HG03159 (cell line): ENCODE data around the gene ARAF.
A peak's percentile ranks its signal among the peaks of the same experiment; 100 is the strongest.

Experiments used
- ATAC-seq: cut with Tn5 transposase; IDR thresholded peaks from one replicate; pipeline ENCODE4 v1.9.1; 2021; ENCODE audit warnings: mild to moderate bottlenecking, moderate library complexity; ENCODE audit not compliant: unreplicated experiment

ARAF gene

GRCh38 chrX:47563801-47564315 is 2.9 kb downstream of the ARAF start:
- ATAC-seq = no peak

DNA sequence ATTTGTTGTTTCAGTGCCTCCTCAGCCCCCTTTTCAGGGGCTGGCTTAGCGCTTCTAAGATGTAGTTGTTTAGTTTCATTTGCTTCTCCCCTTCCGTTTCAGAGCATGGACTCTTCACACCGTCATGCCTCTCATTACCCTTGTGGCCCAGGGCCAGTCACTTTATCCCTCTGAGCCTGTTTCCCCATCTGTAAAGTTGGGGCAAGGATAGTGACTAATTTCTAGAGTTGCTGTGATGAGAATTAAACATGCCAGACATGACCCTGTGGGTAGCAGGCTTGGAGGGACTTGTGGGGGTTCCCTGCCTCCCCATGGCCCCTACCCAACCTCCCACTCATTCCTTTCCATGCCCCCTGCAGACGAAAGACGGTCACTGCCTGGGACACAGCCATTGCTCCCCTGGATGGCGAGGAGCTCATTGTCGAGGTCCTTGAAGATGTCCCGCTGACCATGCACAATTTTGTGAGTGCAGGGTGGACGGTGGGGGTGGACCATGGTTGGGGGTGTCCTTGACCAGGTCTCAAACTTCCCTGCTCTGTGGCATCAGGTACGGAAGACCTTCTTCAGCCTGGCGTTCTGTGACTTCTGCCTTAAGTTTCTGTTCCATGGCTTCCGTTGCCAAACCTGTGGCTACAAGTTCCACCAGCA is 3.6 kb downstream of the ARAF start:
- no peak for ATAC-seq

DNA sequence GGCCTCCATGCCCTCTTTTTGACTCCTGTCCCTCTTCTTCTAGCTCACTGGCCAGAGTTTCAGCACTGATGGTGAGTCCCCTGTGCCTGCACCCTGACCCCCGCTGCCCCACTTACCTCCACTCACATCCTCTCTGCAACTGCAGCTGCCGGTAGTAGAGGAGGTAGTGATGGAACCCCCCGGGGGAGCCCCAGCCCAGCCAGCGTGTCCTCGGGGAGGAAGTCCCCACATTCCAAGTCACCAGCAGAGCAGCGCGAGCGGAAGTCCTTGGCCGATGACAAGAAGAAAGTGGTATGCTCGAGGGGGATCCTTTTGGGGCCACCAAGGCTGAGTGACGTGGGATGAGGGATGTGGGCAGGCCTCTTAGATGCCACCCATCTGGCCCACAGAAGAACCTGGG is 5.8 kb downstream of the ARAF start:
- no peak for ATAC-seq

DNA sequence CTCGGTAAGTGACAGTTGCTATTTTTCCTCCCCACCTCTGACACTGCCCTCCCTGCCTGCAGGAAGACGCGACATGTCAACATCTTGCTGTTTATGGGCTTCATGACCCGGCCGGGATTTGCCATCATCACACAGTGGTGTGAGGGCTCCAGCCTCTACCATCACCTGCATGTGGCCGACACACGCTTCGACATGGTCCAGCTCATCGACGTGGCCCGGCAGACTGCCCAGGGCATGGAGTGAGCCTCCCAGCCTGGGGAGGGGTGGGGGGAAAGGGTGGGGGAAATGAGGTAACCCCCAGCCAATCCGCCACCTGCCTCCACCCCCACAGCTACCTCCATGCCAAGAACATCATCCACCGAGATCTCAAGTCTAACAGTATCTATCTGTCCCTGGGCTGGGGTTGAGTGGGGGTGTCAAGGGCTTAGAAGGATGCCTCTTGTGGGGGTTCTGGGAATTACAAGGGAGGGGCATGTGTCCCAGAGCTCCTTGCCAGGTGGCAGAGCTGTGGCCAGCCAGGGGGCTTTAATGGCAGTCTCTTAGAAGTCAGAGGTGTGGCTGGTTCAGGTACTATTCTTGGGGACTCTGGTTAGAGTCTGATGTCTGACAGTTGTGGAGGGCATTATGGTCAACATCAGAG is 7.8 kb downstream of the ARAF start:
- no peak for ATAC-seq

- no peak for ATAC-seq
These were observed 9.8 kb downstream of the ARAF start for GRCh38 chrX:47570794-47571193.

DNA sequence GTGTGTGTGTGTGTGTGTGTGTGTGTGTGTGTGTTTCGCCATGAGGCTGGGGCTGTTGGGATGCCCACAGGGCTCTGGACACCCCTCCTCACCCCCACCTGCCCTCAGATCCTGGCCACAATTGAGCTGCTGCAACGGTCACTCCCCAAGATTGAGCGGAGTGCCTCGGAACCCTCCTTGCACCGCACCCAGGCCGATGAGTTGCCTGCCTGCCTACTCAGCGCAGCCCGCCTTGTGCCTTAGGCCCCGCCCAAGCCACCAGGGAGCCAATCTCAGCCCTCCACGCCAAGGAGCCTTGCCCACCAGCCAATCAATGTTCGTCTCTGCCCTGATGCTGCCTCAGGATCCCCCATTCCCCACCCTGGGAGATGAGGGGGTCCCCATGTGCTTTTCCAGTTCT is 10.2 kb downstream of the ARAF start:
- no peak for ATAC-seq

GRCh38 chrX:47571896-47572295 is 10.9 kb downstream of the ARAF start:
- ATAC-seq = no peak

DNA sequence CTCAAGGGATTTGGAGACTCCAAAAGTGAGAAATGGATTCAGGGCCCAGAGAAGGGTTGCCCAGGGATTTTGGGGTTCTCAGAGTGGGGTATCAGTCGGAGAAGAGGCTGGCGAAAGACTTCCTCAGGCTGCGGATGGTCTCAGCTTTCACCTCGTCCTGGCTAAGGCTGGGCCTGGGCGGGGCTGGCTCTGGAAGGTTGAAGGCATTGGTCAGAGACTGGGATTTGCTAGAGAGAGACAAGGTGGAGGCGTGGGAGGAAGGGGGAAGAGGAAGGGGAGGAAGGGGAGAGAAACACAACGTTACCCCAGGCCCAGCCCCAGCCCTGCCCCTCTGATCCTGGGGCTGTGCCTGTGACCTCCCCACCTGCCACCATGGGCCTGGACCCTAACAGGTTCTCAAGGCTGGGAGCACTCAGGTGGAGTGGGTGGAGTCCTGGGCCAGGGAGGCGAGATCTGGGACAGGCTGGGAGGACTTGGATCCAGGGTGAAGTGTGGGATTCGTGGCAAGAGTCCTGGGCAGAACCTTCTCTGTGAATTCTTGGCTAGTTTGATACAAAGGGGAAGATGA is 11.9 kb downstream of the ARAF start:
- ATAC-seq = no peak

DNA sequence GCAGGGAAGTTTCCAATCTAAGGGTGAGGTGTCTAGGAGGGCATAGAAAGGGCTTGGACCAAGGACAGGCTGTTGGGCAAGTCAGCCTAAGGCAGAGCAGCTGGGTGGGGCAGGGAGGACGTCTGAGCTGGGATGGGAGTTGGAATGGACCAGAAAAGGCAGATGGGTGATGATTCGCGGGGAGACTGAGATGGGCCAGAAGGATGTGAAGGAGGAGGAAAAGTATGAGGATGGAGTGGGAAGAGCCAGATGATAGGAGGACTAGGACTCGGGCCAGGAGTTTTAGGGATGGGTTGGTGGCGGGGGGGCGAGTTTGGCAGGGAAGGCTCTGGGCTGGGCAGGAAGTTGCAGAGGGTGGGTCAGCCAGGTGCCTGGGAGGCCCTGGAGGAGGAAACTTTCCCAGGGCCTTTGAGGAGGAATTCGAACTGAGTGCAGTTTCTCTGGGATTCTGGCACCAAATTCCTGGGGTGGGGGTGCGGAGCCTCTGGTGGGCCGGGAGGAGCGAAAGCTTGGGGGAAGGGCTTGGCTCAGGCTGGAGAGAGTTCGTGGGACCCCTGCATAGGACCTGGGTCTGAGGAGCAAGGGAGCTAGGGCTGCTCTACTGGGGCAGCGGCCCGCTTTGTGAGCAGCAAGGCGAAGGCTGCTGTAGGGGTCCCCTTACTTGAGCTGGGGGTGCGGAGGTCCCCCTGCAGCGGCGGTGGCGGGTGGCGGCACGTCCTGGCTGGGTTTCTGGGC is 12.5 kb downstream of the ARAF start:
- ATAC-seq = no peak

DNA sequence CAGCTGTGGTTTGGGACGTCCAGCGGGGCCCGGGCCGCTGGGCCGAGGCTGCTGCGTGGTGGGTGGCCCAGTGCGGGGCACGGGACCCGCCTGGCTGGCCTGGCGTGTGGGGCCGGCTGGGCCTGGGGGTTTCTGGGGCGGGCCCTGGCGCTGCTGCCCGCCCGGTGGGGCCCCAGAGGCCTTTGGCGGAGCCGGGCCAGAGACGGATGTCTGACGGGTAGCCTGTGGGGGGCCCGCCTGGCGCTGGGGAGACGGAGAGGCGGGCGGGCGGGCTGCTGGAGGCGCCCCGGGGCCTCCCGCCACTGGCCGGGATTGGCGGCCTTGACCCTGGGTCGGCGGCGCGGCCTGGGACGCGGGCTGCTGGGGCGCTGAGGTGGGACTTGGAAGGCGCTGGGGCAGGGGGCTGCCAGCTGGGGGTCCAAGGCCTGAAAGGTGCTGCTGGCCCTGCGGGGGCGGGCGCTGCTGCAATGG is 13.1 kb downstream of the ARAF start:
- no peak for ATAC-seq

DNA sequence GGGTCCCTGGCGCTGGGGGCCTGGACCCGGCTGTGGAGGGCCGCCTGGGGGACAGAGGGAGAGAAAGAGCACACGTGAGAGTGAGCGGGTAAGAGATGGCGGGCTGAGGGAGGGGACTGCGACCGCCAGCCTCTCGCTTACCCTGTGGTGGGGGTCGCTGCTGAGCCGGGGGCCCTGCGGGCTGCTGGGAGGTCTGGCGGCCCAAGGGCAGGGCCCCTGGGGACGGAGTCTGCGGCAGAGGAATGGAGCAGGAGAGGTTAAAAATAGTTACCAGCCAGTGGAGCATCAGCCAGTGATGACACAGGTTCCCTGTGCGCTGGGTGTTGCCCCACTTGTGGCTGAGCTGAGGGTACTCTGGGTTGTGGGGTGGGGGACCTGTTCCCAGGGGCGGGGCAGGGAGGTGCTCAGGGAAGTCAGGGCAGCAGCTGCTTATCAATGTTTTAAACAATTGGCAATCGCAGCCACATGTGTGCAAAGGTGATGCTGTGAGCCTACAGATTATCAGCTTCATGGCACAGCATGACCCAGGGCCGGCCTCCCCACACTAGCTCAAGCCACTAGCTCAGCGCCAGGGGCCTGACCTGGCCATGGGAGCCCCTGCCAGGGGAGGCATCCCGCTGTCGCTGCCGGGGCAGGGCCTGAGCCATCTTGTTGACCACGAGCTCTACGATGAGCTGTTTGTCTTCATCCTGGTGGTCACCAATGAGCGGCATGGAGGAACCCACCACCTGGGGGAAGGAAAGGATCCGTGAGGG is 13.7 kb downstream of the ARAF start:
- ATAC-seq = no peak

DNA sequence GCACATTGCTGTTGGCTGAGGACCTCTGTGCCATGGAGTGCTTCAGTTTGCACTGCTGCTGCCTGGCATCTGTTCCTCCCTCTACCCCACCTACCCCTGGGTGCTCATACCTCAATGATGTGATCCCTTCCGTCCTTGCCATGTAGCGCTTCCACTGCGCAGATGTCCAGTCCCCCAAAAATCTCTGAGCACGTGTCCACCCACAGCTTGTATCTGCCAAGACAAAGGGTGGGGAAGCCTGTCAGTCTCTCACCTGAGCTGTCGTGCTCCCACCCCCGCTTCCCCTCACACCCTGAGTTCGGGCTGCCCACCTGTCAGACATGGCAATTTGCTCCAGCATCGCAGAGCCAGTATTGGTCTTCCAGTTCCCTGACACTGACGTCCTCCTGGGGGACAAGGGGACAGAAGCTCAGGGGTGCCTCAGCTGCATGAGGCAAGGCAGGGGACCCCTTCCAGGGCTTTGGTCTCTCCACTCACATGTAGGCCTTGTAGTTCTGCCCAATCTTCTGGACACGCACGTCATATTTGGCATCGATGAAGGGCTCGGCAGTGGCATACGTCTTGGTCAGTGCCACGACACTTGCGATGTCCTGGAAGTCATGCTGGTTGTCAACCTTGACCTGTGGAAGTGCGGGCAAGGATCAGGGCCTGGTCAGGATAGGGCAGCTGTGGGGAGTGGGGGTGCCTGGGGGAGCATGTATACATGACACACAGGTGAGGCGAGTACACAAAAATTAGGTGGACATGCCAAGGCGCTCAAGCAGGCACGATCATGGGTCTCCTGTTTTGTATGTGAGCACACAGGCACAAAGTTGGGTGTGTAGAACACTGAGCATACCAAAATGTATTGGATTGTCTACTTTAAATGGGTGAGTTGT is 15.3 kb downstream of the ARAF start:
- ATAC-seq = no peak

DNA sequence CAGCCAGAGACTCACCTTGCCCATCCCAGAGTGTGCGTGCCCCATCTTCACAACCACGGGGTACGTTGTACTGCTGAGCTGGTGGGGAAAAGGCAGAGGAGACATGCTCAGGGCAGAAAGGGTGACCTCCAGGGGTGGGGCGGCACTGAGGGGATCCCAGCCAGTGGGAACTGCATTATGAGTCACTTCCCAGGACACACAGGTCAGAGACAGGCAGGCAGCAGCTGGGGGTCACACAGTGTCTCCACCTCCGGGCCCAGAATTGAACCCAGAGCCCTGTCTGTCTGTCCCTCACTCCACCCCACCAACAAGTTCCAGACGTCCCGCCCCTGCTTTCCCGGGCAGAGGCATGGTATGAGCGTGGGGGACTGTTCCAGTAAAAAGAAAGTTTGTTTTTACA is 16.4 kb downstream of the ARAF start:
- ATAC-seq = no peak

GRCh38 chrX:47577901-47578300 is 16.9 kb downstream of the ARAF start:
- ATAC-seq = no peak

DNA sequence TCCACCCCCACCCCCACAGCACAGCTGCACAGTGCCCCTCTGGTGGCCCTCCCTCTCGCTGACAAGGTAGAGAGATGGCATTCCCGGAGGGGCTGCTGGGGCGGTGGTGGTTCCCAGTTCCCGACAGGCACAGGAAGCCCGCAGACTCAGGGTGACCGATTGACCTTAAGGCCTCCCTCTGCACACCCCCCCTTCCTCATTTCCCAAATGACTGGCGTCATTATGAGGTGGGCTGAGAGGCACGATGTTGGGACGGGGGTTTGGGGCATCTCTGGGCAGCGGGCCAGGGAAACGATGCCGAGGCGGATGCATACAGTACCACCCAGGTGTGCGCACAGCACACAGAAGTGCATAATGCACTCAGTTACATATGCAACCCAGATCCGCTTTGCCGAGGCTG is 17.7 kb downstream of the ARAF start:
- no peak for ATAC-seq

DNA sequence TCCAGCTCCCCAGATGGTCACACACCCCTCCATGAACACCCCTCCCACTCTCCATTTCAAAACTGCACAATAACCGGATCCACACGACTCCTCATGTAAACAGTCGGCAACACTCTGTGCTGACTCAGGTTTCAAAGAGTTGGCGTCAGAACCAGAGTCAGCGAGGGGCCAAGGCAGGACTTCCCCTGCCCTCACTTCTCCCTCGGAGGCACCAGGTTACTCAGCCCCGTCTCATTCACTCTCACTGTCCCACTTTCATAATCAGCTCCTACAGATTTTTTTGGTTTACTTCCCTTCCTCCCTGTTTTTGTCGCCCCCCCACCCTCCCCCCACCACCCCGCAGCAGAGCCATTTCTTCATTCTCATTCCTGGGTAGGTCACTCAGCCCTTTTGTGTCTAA is 18.5 kb downstream of the ARAF start:
- ATAC-seq = no peak

DNA sequence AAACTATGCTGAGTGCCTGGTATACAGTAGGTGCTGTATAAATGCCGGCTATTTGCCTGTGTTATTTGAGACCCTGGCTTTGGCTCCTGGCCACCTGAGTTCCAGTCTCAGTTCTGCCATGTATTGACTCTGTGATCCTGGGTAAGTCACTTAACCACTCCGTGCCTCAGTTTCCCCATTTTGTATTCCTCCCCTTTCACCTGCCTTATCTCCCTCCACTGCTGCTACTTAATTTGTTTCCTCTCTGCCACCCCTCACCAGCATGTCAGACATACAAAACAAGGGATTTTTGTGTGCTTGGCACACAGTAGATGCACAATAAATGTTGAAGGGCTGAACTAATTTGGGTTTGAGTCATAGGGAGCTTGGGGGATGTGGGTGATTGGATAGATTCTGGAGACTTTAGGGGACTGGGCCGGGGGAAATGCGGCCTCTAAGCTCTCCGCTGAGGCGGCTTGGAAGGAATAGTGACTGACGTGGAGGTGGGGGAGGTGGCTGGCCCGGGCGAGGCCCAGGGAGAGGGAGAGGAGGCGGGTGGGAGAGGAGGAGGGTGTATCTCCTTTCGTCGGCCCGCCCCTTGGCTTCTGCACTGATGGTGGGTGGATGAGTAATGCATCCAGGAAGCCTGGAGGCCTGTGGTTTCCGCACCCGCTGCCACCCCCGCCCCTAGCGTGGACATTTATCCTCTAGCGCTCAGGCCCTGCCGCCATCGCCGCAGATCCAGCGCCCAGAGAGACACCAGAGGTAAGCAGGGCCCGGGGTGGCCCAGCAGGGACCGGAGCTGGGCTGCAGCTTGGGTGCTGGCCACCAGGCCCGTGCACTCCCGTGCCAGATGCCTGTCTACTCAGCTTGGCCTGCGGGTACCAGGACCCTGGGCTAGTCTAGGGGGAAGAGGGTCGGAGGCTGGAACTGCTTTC is 21.0 kb downstream of the ARAF start, which contains the start of gene TIMP1:
TIMP1 (plus strand) TSS at position 706 of the 917 bp plus-strand sequence. CDS start 980 bp downstream, outside the sequence.
- peak; percentile 83 for ATAC-seq

DNA sequence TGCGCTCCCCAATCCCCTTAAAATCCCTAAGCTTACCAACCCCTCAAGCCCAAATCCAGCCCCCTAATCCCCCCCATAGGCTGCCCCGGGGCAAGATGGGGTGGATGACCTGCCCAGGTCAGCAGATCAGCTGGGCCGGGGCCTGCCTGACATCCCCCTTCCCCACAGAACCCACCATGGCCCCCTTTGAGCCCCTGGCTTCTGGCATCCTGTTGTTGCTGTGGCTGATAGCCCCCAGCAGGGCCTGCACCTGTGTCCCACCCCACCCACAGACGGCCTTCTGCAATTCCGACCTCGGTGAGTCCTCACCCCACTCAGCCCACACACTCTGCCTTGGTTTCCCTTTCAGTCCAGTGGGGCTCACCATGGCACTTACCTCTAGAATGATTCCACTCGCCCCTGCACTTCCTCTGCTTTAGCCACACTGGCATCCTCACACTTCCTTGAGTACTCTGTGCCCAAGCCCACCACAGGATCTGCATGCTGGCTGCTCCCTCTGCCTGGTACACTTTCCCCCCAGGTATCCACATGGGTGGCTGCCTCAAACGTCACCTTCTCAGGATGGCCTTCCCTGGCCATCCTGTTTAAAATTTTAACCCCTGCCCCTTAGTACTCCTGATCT is 22.3 kb downstream of the ARAF start:
- no peak for ATAC-seq
